Loucy (cell line): ENCODE measurements around the gene TRIM25.

Experiments
- H2AFZ ChIP-seq: fragments of 200-600 bp; sonication (generic); 2 replicates; pipeline ENCODE4 v1.6.0; 2016; ENCODE audit warnings: antibody characterized with exemption, mild to moderate bottlenecking, low read length, moderate library complexity
- H3F3A ChIP-seq: fragments of 200-600 bp; 2 replicates; pipeline ENCODE4 v1.6.0; 2016; ENCODE audit warnings: antibody characterized with exemption, low read depth, mild to moderate bottlenecking
- H3K27me3 ChIP-seq: fragments of 200-600 bp; sonication (generic); 2 replicates; pipeline ENCODE4 v1.6.1; 2014; ENCODE audit warnings: low read length, mild to moderate bottlenecking; ENCODE audit not compliant: insufficient read depth, poor library complexity, severe bottlenecking
- H3K36me3 ChIP-seq: fragments of 200-600 bp; sonication (generic); 2 replicates; pipeline ENCODE4 v1.6.1; 2016; ENCODE audit warnings: low read length; ENCODE audit not compliant: insufficient read depth
- H3K4me1 ChIP-seq: fragments of 200-600 bp; sonication (generic); 2 replicates; pipeline ENCODE4 v1.5.1; 2014; ENCODE audit warnings: low read length, mild to moderate bottlenecking; ENCODE audit not compliant: insufficient read depth, poor library complexity, severe bottlenecking
- H3K4me2 ChIP-seq: fragments of 200-600 bp; sonication (generic); 2 replicates; pipeline ENCODE4 v1.6.0; 2014; ENCODE audit warnings: antibody characterized with exemption, low read length, low read depth, mild to moderate bottlenecking; ENCODE audit not compliant: poor library complexity, severe bottlenecking
- H3K4me3 ChIP-seq: fragments of 200-600 bp; sonication (generic); 2 replicates; pipeline ENCODE4 v1.5.1; 2014; ENCODE audit warnings: low read length, mild to moderate bottlenecking, mixed read lengths; ENCODE audit not compliant: poor library complexity, severe bottlenecking
- H3K79me2 ChIP-seq: fragments of 200-600 bp; sonication (generic); 2 replicates; pipeline ENCODE4 v1.6.1; 2014; ENCODE audit warnings: low read length; ENCODE audit not compliant: insufficient read depth
- H3K9ac ChIP-seq: fragments of 200-600 bp; sonication (generic); 2 replicates; pipeline ENCODE4 v1.6.0; 2014; ENCODE audit warnings: mild to moderate bottlenecking, low read depth, low read length, moderate library complexity; ENCODE audit not compliant: poor library complexity, severe bottlenecking
- H3K9me2 ChIP-seq: fragments of 200-600 bp; sonication (generic); replicated peaks from 2 replicates; pipeline ENCODE4 v1.6.1; 2016; ENCODE audit warnings: low read depth, low read length, mixed read lengths
- H3K9me3 ChIP-seq: fragments of 200-600 bp; sonication (generic); 2 replicates; pipeline ENCODE4 v1.6.1; 2014; ENCODE audit warnings: mild to moderate bottlenecking, antibody characterized with exemption, low read length, low read depth; ENCODE audit not compliant: insufficient read depth
- H4K20me1 ChIP-seq: fragments of 200-600 bp; sonication (generic); 2 replicates; pipeline ENCODE4 v1.6.0; 2014; ENCODE audit warnings: antibody characterized with exemption, low read length, mild to moderate bottlenecking; ENCODE audit not compliant: insufficient read depth, poor library complexity, severe bottlenecking
- EZH2phosphoT487 ChIP-seq: fragments of 200-600 bp; IDR thresholded peaks from 2 replicates; pipeline ENCODE4 v1.6.1; 2018; ENCODE audit warnings: antibody characterized with exemption, mild to moderate bottlenecking, moderate library complexity, borderline replicate concordance
- TF ChIP-seq, protein P1 (sequence below): fragments of 200-600 bp; sonication (generic); conservative IDR thresholded peaks from 2 replicates; pipeline ENCODE4 v1.5.1; 2014; ENCODE audit warnings: mild to moderate bottlenecking, antibody characterized with exemption, low read length

Gene TRIM25

DNA sequence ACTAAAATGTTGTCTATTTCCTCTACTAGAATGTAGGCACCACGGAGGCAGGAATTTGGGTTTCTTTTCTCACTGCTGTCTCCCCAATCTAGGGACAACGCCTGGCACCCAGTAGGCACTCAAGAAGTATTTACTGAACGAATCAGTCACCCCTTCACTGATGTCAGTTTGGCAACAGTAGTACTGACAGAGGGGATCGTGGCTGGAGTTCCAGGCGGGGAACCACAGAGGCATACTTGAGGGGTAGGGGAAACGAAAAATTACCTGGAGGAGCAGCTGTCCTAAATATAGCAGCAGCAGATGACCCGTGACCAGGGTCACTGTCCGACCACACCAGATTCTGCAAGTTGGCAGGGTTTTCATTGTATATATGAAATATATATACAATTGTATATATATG is 33.3 kb downstream of the TRIM25 start:
- Histone ChIP-seq H3K36me3 (no peaks in the 10 kb centered on the region), H3K79me2 (no peaks in the 10 kb centered on the region), H2AFZ (no peak overlapping the region), H3K9me2 (no peaks in the 10 kb centered on the region), H3K4me3 (no peak overlapping the region), H3K4me2 (no peak overlapping the region), H3K27me3 (no peaks in the 10 kb centered on the region), H3K9ac (no peak overlapping the region), H3K9me3 (no peaks in the 10 kb centered on the region), H4K20me1 (no peaks in the 10 kb centered on the region), H3F3A (no peaks in the 10 kb centered on the region), H3K4me1 (no peaks in the 10 kb centered on the region)
- no peak for TF ChIP-seq EZH2phosphoT487
- TF ChIP-seq, protein P1, sequence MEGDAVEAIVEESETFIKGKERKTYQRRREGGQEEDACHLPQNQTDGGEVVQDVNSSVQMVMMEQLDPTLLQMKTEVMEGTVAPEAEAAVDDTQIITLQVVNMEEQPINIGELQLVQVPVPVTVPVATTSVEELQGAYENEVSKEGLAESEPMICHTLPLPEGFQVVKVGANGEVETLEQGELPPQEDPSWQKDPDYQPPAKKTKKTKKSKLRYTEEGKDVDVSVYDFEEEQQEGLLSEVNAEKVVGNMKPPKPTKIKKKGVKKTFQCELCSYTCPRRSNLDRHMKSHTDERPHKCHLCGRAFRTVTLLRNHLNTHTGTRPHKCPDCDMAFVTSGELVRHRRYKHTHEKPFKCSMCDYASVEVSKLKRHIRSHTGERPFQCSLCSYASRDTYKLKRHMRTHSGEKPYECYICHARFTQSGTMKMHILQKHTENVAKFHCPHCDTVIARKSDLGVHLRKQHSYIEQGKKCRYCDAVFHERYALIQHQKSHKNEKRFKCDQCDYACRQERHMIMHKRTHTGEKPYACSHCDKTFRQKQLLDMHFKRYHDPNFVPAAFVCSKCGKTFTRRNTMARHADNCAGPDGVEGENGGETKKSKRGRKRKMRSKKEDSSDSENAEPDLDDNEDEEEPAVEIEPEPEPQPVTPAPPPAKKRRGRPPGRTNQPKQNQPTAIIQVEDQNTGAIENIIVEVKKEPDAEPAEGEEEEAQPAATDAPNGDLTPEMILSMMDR = no peak

DNA sequence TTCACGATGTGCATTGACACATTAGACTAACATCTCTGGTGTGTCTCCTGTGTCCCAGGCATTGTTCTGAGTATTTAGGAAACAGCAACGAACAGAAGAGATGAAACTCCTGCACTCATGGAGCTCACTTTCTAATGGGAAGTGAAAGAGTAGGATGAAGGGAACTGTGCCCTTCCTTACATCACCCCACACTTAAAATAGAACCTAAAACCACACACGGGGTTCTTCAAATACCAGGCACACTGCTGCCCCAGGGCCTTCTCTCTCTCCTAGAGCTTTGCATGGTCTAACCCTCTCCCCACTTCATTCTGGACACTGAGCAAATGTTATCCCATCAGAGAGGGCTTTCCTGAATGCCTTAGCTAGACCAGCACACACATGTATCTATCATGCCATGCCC is 33.7 kb downstream of the TRIM25 start:
- H3K4me3 ChIP-seq = no peak overlapping the region
- no peaks in the 10 kb centered on the region for H3K9me3 ChIP-seq
- H3F3A ChIP-seq = no peaks in the 10 kb centered on the region
- H3K27me3 ChIP-seq = no peaks in the 10 kb centered on the region
- H3K4me1 ChIP-seq = no peaks in the 10 kb centered on the region
- H3K9me2 ChIP-seq = no peaks in the 10 kb centered on the region
- TF ChIP-seq EZH2phosphoT487 = no peak
- TF ChIP-seq, protein P1 = no peak
- no peak overlapping the region for H3K4me2 ChIP-seq
- no peak overlapping the region for H2AFZ ChIP-seq
- H3K9ac ChIP-seq = no peak overlapping the region
- H3K36me3 ChIP-seq = no peaks in the 10 kb centered on the region
- no peaks in the 10 kb centered on the region for H3K79me2 ChIP-seq
- no peaks in the 10 kb centered on the region for H4K20me1 ChIP-seq

DNA sequence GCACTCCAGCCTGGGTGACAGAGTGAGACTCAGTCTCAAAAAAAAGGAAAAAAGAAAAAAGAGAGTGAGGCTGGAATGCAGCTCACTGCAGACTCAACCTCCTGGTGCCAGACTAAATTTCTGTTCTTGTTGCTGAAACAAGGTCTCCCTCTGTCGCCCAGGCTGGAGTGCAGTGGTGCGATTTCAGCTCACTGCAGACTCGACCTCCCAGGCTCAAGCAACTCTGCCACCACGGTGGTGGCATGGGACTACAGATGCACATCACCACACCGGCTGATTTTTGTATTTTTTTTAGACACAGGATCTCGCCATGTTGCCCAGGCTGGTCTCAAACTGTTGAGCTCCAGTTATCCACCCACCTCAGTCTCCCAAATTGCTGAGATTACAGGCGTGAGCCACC is 34.6 kb downstream of the TRIM25 start:
- Histone ChIP-seq H3K36me3 (no peaks in the 10 kb centered on the region), H3F3A (no peaks in the 10 kb centered on the region), H3K4me3 (no peak overlapping the region), H3K9ac (no peak overlapping the region), H2AFZ (no peak overlapping the region), H3K4me1 (no peaks in the 10 kb centered on the region), H4K20me1 (no peaks in the 10 kb centered on the region), H3K4me2 (no peak overlapping the region), H3K9me2 (no peaks in the 10 kb centered on the region), H3K9me3 (no peaks in the 10 kb centered on the region), H3K27me3 (no peaks in the 10 kb centered on the region), H3K79me2 (no peaks in the 10 kb centered on the region)
- TF ChIP-seq, protein P1 = no peak
- no peak for TF ChIP-seq EZH2phosphoT487
